Activated naive CD4-positive, alpha-beta T cell treated with anti-CD3 and anti-CD28 coated beads, Interleukin-2, amount 50 U/mL, for 16 hours (primary cell): ENCODE measurements around the gene SAYSD1.

Experiments
- DNase-seq: peaks from one replicate; pipeline ENCODE4 v3.0.0-alpha.2; 2020

SAYSD1 gene

DNA sequence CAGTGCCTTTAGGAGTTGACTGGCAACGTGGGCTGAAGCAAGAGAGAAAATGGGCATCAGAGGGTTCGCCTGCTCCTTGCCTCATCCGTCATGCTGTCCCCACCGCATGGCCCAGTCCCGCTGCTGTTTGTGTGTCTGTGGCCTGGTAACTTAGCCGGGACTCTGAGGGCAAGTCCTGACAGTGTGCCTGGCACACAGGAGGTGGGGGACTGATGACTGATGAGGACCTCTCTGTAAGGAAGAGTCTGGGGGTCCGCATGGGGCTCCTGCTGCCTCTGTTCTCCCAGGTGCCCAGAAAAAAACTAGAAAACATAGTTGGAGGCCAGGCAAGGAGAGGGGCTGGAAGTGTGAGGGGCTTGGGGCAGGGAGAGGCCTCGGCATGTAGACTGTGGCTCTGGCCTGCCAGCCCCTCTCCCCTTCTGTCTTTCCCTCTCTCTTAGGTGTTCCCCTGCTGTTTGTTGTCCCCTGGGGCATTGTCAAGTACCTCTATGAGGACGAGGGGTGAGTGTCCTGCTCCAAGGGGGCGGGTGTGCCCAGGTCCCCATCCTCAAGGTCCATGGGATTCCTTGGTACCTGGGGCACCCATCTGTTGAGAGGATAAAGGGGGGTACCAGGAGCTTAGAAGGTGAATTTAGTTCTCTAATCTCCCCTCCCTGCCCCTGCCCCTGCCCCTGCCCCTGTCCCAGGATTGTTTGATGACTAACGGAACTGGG is 36.9 kb downstream of the SAYSD1 start:
- no peak for DNase-seq

- no peak for DNase-seq
These were observed 38.1 kb downstream of the SAYSD1 start for GRCh38 chr6:39076623-39077535.

DNA sequence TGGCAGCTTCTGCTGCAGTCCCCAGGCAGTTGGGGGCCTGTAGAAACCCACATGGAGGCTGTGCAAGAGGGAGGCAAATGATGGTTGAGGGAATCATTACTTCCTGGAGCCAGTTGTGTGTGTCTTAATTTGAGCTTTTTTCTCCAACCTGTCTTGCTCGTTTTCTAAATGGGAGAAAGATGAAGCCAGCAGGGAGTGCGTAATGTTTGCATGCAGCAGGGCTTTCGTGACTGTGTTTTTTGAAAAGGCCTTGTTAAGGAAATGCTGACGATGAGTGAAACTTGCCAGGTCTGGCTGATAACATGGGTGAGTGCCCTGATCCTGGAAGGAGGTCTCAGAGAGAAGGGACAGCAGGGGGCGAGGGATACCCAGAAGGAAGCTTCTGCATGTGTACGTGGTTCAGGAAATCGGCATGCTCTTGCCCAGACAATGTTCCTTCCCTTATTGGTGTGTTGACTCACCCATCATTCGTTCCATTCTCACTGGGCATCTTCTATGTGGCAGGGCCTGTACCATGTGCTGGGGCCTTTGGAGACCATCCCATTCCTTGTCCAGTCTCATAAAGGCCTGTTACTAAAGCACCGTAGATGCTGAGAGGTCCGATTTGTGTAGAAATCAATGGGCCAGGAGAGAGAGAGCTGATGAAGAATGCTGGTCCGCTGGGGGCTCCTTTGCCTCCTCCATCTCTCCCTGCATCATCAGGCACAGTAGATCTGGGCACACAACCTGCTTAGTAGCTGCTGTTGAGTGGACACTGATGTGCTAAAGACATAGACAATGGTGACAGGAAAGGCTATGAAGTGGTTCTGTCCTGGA is 39.0 kb downstream of the SAYSD1 start:
- DNase-seq, result no peak

GRCh38 chr6:39075010-39075686 is 39.8 kb downstream of the SAYSD1 start:
- no peak for DNase-seq

GRCh38 chr6:39074486-39074885 is 40.5 kb downstream of the SAYSD1 start:
- no peak for DNase-seq

GRCh38 chr6:39073471-39074355 is 41.3 kb downstream of the SAYSD1 start:
- no peak for DNase-seq

DNA sequence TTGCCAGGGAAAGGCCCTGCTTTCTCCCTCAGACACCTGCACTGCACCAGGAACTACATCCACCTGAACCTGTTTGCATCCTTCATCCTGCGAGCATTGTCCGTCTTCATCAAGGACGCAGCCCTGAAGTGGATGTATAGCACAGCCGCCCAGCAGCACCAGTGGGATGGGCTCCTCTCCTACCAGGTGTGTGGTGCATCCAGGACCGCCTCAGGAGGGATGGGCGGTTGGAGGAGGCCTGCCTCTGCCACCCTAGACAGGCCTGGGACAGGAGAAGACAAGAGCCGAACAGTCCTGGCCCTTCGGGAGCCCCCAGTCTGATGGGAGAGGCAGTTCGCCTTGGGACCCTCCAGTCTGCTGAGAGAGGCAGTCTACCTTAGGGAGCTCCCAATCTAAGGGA is 42.2 kb downstream of the SAYSD1 start:
- no peak for DNase-seq

GRCh38 chr6:39068391-39068790 is 46.6 kb downstream of the SAYSD1 start:
- DNase-seq, result no peak

- no peak for DNase-seq
These were observed 49.4 kb downstream of the SAYSD1 start for GRCh38 chr6:39065561-39065960.

DNA sequence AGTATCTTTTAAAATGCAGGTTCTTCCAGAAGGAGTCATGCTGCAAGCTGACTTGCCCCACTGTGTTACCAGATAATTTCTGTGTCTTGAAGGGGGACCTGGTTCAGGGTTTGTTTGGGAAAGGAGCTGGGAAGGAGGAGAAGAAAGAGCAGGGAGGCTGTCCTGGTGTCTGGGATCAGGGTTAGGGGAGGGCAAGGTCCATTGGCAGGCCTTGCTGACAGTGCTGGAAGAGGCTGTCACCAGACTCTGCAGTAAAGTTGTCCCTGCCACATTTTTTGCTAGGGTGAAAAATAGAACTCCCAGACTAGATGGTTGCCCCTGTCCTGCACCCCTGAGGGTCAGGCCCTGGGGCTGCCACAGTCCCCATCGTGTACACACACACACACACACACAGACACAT is 51.5 kb downstream of the SAYSD1 start:
- DNase-seq, result no peak

DNA sequence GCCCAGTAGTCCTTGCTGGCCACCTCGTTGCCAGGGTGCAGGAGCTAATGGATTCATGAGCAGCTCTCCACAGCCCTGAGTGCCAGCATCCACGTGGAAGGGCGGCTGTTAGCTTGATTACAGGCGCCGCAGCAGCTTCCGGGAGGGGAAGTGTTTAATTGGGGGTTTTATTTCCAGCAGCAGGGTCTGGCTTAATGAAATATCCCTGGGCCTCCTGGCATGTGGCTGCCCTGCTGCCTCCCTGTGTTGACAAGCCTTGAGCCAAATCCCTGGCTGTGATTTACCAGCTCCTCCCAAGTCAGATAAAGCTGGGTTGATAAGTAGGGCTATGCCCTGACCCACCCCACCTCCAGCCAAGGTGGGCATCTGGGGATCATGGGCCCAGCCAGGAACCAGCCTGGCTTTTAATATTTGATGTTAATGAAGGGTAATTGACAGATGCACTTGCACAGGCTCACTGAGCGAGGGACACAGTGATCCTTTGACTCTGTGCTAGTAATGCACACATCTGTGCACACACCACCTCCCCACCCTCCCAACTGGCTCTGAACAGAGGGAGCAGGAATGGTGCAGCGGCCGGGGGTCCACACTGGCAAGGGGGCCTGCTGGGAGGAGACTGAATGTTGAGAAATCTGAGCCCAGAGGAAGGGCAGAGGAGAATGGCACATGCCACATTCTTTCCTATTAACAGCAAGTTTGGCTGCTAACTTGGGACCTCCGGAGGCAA is 52.8 kb downstream of the SAYSD1 start:
- DNase-seq, result no peak

DNA sequence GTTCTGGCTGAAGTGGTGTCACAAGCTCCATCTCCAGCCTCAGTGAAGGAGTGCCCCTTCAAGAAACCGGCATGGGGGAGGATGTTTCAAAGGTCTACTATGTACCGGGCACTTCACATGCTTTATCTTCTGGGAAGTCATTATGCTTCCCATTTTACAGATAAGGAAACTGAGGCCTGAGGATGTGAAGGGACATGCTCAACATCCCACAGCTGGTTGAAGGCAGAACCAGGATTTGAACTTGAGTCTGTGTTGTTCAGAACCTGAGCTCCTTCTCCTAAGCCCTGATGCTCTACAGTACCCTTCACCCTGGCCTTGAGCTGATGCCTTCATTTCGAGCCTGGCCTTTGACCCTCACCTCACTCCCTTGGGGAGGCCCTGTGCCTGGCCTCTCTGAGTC is 53.4 kb downstream of the SAYSD1 start:
- no peak for DNase-seq

- DNase-seq, result no peak
These were observed 53.8 kb downstream of the SAYSD1 start for GRCh38 chr6:39061182-39061581.

DNA sequence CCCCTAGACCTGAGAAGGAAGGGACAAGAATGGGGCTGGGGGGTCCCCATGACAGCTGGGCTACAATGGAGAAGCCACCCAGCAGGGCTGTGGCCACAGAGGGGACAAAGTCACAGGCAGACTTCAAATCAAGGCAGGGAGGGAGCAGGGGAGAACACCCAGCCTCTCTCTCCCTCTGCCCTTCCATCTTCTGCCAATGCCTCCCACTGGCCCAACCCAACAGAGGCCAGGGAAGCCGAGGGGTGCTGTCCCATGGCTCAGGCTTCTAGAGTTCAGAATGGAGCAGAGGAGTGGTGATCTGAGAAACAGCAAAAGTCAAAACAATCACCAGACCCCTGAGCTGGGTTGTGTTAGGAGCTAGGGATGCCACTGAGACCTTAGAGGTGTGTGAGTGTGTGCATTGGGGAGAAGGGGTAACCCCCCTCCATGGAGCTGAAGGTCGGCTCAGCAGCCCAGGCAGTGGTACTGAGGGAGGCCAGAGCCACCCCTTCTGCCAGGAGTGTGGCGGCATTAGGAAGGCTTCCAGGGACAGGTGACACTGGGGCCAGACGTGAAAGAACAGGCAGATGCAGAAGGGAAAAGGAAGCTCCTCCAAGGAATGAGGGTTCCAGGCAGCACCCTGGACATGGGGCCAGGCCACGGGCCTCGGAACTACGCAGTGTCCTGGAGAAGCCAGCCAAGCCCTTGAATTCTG is 54.4 kb downstream of the SAYSD1 start:
- no peak for DNase-seq

DNA sequence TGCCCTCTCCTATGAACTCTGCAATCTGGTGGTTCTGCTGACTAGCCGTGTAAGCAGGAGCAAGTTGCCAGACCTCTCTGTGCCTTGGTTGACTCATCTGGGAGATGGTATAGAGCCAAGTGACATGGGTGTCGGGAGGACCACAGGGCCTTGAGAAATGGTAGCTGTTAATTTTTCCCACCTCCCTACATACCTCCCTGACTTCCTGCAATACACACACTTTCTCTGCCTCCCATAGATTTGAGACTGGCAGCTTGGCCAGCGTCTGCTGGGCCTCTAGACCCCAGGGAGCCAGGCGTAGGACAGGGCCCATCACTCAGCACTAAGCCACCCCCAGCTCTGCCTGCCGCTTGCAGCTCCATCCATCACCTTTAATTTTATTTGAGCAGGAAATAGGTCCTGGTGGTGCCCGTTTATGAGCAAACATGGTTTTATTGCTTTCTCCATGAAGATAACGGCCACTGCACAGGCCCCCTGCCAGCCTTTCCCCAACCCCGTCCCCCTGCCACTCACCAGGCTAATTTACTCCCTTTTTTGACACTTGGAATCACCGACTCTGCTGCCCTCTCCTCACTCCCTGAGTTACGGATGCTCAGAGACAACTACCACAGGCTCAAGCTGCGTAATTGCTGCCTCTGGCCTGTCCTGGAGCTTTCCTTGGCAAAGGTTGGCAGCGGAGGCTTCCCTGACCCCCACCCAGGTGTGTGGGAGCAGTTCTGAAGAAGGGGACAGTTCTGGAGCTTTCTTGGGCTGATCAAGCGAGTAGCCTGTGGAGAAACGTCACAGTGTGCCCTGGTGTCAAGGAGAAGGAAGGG is 55.3 kb downstream of the SAYSD1 start:
- no peak for DNase-seq

DNA sequence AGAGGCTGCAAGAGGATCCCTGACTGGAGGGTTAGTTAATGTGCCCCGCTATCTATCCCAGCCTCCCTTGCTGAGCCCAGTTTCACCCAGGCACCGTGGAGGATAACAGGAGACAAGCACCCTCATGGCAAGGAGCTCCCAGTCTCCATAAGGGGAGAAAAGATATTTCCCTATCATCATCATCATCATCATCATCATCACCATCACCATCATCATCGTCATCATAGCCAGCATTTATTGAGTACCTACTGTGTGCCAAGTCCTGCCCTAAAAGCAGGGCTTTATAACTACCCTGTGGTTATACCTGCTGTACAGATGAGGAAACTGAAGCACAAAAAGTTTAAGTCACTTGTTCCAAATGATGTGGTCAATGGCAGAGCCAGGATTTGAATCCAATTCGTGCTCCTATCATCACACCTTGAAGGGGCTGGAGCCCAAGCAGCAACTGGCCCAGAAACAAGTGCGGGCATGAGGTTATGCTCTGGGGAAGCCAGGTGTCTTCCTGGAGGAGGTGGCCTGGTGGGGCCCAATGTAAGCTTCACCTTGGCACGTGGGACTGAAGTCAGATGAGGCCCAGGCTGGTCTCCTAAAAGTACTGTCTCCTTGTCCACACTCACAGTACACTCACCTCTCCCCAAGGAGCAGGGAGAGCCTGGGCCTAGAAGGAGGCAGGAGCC is 56.4 kb downstream of the SAYSD1 start:
- DNase-seq, result no peak

DNA sequence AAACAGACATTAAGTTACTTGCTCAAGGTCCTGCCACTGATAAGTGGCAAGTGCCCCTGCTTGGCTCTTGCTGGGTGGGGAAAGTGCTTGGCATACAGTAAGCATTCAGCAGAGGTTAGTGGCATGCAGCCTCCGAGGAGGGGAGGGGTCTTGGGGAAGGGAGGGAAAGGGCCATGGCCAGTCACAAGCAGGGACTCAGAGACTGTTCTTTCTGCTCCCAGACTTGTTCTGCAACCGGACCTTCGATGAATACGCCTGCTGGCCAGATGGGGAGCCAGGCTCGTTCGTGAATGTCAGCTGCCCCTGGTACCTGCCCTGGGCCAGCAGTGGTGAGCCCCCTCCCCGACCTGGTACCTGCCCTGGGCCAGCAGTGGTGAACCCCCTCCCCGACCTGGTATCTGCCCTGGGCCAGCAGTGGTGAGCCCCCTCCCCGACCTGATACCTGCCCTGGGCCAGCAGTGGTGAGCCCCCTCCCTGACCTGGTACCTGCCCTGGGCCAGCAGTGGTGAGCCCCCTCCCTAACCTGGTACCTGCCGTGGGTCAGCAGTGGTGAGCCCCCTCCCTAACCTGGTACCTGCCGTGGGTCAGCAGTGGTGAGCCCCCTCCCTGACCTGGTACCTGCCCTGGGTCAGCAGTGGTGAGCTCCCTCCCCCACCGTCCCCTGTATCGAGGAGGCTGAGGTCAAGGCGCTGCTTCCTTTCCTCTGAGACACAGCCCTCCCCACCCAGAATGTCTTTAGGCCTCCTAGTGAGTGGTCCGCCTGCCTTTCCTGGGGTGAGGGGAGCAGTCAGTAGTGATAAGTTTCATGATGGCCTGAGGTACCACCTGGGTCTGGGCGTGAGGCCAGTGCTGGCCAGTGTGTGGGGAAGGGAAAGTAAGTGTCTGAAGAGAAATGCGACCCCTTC is 57.5 kb downstream of the SAYSD1 start:
- DNase-seq, result no peak

GRCh38 chr6:39056681-39057080 is 58.3 kb downstream of the SAYSD1 start:
- DNase-seq, result no peak
